Smooth muscle cell (in vitro differentiated cells): Measurements from ENCODE around the gene CWC27. TPM values are rescaled to one million over a fixed set of nuclear protein-coding genes. Genes with fewer than 3 reads are reported as not detected.
"Not testable (repeated sequence)": the region's sequence is repeated elsewhere in the genome, so short reads cannot be mapped to it uniquely, and the experiment has no call there.

Experiments
- DNase-seq: peaks from one replicate; lab custom pipeline; 2025; ENCODE audit not compliant: unreplicated experiment; lab: John Stamatoyannopoulos, UW
- H2AFZ ChIP-seq: fragments of 200-600 bp; sonication (generic); 2 replicates; pipeline ENCODE4 v1.6.0; 2016; ENCODE audit warnings: antibody characterized with exemption, low read depth, mild to moderate bottlenecking
- H3F3A ChIP-seq: fragments of 200-600 bp; sonication (generic); 2 replicates; pipeline ENCODE4 v1.6.0; 2017; ENCODE audit warnings: antibody characterized with exemption, low read depth
- H3K27ac ChIP-seq: fragments of 200-600 bp; sonication (generic); 2 replicates; pipeline ENCODE4 v1.5.1; 2016; ENCODE audit warnings: low read depth, mild to moderate bottlenecking
- H3K27me3 ChIP-seq: fragments of 200-600 bp; sonication (generic); 2 replicates; pipeline ENCODE4 v1.6.1; 2016; ENCODE audit warnings: low read depth, mild to moderate bottlenecking
- H3K36me3 ChIP-seq: fragments of 200-600 bp; sonication (generic); 2 replicates; pipeline ENCODE4 v1.5.1; 2016; ENCODE audit warnings: low read depth
- H3K4me1 ChIP-seq: fragments of 200-600 bp; sonication (generic); 2 replicates; pipeline ENCODE4 v1.5.1; 2016; ENCODE audit warnings: low read depth
- H3K4me2 ChIP-seq: fragments of 200-600 bp; sonication (generic); 2 replicates; pipeline ENCODE4 v1.6.0; 2016; ENCODE audit warnings: mild to moderate bottlenecking
- H3K4me3 ChIP-seq: fragments of 200-600 bp; sonication (generic); 2 replicates; pipeline ENCODE4 v1.5.1; 2016; ENCODE audit warnings: mild to moderate bottlenecking
- H3K79me2 ChIP-seq: fragments of 200-600 bp; sonication (generic); 2 replicates; pipeline ENCODE4 v1.6.0; 2016; ENCODE audit warnings: low read depth, mild to moderate bottlenecking
- H3K9ac ChIP-seq: fragments of 200-600 bp; sonication (generic); 2 replicates; pipeline ENCODE4 v1.6.0; 2016; ENCODE audit warnings: low read depth
- H3K9me3 ChIP-seq: fragments of 200-600 bp; sonication (generic); replicated peaks from 2 replicates; pipeline ENCODE4 v1.5.1; 2016; ENCODE audit warnings: low read depth
- H4K20me1 ChIP-seq: fragments of 200-600 bp; sonication (generic); 2 replicates; pipeline ENCODE4 v1.6.0; 2016; ENCODE audit warnings: low read depth
- WGBS: methylation state at CpG from one replicate; pipeline ENCODE4 v1.1.7; 2016; ENCODE audit warnings: low lambda C conversion rate; 5-methylcytosine and 5-hydroxymethylcytosine counted together
- polyA plus RNA-seq: library from polyadenylated mRNA; unstranded; fragments of >200 nt; fragmentation: Nextera tagmentation; extraction: Ambion mirVana; gene quantifications from 2 replicates; pipeline ENCODE4 v1.2.1, GENCODE V29; 2016
- total RNA-seq: library from RNA; depleted of rRNA; stranded (reverse); fragments of >200 nt; gene quantifications from 2 replicates; pipeline ENCODE4 v1.2.3, GENCODE V29; 2014
- TF ChIP-seq, protein P1 (sequence below): fragments of 200-600 bp; sonication (generic); IDR thresholded peaks from 2 replicates; pipeline ENCODE4 v1.5.1; 2017; ENCODE audit warnings: borderline replicate concordance, mild to moderate bottlenecking, antibody characterized with exemption; ENCODE audit not compliant: insufficient read depth, poor library complexity, severe bottlenecking

The CWC27 gene
- total and polyA plus RNA-seq, 2 experiments from 2014 or later: 34.6 to 40.8 TPM

DNA sequence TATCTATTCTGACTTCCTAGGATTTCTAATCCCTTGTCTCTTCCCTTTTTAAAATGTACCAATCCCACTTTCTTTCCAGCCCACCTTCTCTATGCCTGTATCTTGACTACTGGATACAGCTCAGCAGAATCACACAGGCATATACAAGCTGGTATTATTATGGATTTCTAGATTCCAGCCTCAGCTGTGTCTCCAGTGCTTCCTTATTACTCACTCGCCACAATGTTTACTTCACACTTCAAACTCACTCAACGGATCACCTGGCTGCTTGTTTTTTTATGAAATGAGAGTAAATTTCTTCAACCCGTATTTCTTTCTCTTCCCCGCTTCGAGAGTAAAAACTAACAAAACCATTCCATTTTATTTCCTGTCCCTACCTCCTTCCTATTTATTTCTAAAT is 38.8 kb downstream of the CWC27 start:
- no peak overlapping the region for H3K4me3 ChIP-seq
- no peak for DNase-seq
- no peak overlapping the region for H2AFZ ChIP-seq
- H4K20me1 ChIP-seq: no peaks in the 10 kb centered on the region
- H3K9me3 ChIP-seq: no peaks in the 10 kb centered on the region
- H3K27ac ChIP-seq: no peak overlapping the region
- H3F3A ChIP-seq: no peaks in the 10 kb centered on the region
- H3K27me3 ChIP-seq: no peaks in the 10 kb centered on the region
- WGBS: 70% methylated on average over 5 of the region's 5 CpGs
- TF ChIP-seq, protein P1, sequence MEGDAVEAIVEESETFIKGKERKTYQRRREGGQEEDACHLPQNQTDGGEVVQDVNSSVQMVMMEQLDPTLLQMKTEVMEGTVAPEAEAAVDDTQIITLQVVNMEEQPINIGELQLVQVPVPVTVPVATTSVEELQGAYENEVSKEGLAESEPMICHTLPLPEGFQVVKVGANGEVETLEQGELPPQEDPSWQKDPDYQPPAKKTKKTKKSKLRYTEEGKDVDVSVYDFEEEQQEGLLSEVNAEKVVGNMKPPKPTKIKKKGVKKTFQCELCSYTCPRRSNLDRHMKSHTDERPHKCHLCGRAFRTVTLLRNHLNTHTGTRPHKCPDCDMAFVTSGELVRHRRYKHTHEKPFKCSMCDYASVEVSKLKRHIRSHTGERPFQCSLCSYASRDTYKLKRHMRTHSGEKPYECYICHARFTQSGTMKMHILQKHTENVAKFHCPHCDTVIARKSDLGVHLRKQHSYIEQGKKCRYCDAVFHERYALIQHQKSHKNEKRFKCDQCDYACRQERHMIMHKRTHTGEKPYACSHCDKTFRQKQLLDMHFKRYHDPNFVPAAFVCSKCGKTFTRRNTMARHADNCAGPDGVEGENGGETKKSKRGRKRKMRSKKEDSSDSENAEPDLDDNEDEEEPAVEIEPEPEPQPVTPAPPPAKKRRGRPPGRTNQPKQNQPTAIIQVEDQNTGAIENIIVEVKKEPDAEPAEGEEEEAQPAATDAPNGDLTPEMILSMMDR: no peak
- no peaks in the 10 kb centered on the region for H3K79me2 ChIP-seq
- no peak overlapping the region for H3K4me2 ChIP-seq
- H3K4me1 ChIP-seq: no peaks in the 10 kb centered on the region
- no peak overlapping the region for H3K9ac ChIP-seq
- H3K36me3 ChIP-seq: peaks cover 3% of the 10 kb centered on the region

DNA sequence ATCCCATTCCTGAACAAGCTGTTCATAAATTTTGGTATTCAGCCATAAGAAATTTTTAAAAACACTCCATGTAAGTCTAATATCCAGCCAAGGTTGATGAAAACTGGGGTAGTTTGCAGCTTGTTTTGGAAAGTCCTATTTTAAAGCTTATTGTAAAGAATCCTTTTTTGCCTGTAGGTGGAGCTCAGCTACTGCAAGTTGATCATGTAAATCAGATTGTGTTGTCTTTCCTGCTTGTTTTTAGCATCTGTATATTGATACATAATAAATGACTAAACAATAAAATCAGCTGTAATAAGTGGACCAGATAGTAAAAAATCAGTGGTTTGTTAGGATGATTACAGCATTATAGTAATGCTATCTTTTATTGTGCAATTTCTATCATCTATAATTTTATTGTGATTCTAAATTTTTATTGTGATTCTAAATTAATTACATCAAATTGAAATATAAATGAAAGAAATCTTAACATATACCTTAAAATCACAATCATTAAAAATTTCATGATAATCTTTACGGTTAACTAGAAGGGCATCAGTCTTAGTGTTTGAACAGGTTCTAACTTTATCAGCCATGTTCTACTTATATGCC is 42.4 kb downstream of the CWC27 start:
- no peak overlapping the region for H3K4me3 ChIP-seq
- no peaks in the 10 kb centered on the region for H3F3A ChIP-seq
- H3K36me3 ChIP-seq: peaks cover 4% of the 10 kb centered on the region
- H4K20me1 ChIP-seq: no peaks in the 10 kb centered on the region
- no peak overlapping the region for H3K27ac ChIP-seq
- no peak overlapping the region for H2AFZ ChIP-seq
- H3K9ac ChIP-seq: no peak overlapping the region
- TF ChIP-seq, protein P1: peak; percentile 74
- H3K79me2 ChIP-seq: no peaks in the 10 kb centered on the region
- no peaks in the 10 kb centered on the region for H3K27me3 ChIP-seq
- no peaks in the 10 kb centered on the region for H3K4me1 ChIP-seq
- no peak for DNase-seq
- no peak overlapping the region for H3K4me2 ChIP-seq
- no peaks in the 10 kb centered on the region for H3K9me3 ChIP-seq
- 91% methylated on average over 1 of the region's 1 CpG for WGBS

DNA sequence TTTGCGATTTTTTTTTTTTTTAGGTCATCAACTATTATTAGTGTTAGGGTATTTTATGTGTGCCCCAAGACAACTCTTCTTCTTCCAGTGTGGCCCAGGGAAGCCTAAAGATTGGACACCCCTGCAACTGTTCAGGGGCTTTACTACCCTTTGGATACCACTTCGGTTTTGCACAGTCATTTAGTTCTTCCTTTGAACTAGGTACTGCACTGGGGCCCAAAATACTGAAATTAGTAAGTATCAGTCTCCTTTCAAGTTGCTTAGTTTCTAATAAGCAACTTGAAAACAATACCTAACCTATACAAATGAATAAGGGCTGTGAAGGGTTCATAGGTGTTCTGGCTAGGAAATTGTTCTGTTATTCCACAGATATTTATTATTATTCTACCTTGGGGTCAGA is 45.3 kb downstream of the CWC27 start:
- no peak overlapping the region for H3K27ac ChIP-seq
- DNase-seq: no peak
- H3F3A ChIP-seq: no peaks in the 10 kb centered on the region
- TF ChIP-seq, protein P1: no peak
- H3K36me3 ChIP-seq: peaks cover 4% of the 10 kb centered on the region
- no peaks in the 10 kb centered on the region for H4K20me1 ChIP-seq
- H3K4me2 ChIP-seq: no peak overlapping the region
- H3K27me3 ChIP-seq: no peaks in the 10 kb centered on the region
- no peak overlapping the region for H3K4me3 ChIP-seq
- H2AFZ ChIP-seq: no peak overlapping the region
- H3K9me3 ChIP-seq: no peaks in the 10 kb centered on the region
- 96% methylated on average over 2 of the region's 2 CpGs for WGBS
- H3K79me2 ChIP-seq: no peaks in the 10 kb centered on the region
- H3K4me1 ChIP-seq: no peaks in the 10 kb centered on the region
- no peak overlapping the region for H3K9ac ChIP-seq

DNA sequence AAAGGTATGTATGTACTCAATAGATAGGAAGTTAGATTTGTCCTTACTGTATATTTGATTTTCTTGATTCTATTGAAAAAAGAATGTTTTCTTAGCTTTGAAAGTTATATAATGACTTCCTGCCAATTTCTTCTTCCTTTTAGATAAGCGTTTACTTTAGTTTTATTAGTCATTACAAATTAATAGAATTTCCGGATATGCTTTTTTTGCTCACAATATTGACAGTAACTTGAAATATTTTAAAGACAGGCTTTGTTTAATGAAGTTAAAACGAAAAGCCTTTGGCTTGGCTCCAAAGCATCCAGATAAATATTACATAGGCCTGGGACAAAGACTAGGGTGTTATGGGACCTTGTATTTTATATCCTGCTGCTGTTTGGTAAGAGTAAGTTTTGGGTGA is 49.5 kb downstream of the CWC27 start:
- no peaks in the 10 kb centered on the region for H4K20me1 ChIP-seq
- H3K79me2 ChIP-seq: no peaks in the 10 kb centered on the region
- no peaks in the 10 kb centered on the region for H3K4me1 ChIP-seq
- TF ChIP-seq, protein P1: no peak
- H3K27ac ChIP-seq: no peak overlapping the region
- H3F3A ChIP-seq: no peaks in the 10 kb centered on the region
- no peak for DNase-seq
- H2AFZ ChIP-seq: no peak overlapping the region
- WGBS: 89% methylated on average over 3 of the region's 3 CpGs
- no peak overlapping the region for H3K4me2 ChIP-seq
- no peaks in the 10 kb centered on the region for H3K27me3 ChIP-seq
- no peaks in the 10 kb centered on the region for H3K9me3 ChIP-seq
- H3K9ac ChIP-seq: no peak overlapping the region
- no peak overlapping the region for H3K4me3 ChIP-seq
- peaks cover 4% of the 10 kb centered on the region for H3K36me3 ChIP-seq

DNA sequence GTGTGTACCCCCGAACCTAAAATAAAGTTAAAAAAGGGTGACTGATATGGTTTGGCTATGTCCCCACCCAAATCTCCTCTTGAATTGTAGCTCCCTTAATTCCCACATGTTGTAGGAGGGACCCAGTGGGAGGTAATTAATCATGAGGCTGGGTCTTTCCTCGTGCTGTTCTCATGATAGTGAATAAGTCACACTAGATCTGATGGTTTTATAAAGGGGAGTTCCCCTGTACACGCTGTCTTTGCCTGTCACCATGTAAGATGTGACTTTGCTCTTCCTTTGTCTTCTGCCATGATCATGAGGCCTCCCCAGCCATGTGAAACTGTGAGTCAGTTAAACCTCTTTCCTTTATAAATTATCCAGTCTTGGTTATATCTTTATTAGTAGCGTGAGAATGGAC is 50.6 kb downstream of the CWC27 start:
- not testable (repeated sequence) for H2AFZ ChIP-seq, H3K79me2 ChIP-seq, H3K36me3 ChIP-seq, H3K4me2 ChIP-seq, H4K20me1 ChIP-seq, H3K9me3 ChIP-seq, H3K4me3 ChIP-seq, H3K27me3 ChIP-seq, H3K4me1 ChIP-seq, DNase-seq, H3K9ac ChIP-seq, H3K27ac ChIP-seq, H3F3A ChIP-seq
- 94% methylated on average over 4 of the region's 4 CpGs for WGBS
